Activated CD8-positive, alpha-beta memory T cell treated with anti-CD3 and anti-CD28 coated beads for 4 hours (primary cell): ENCODE measurements around the gene GFI1B.
"Not testable (repeated sequence)": the region's sequence is repeated elsewhere in the genome, so short reads cannot be mapped to it uniquely, and the experiment has no call there.

ENCODE experiments used
- DNase-seq, 2 donors: peaks; one replicate each; pipeline ENCODE4 v3.0.0-alpha.2; 2020; ENCODE audit warnings: low read depth in 2 of 2

Gene GFI1B

GRCh38 chr9:133014696-133015095, 36.2 kb downstream of the GFI1B start:
- no peak for DNase-seq

- no peak for DNase-seq
These were observed 44.8 kb downstream of the GFI1B start for GRCh38 chr9:133023117-133023890.

- DNase-seq, result no peak
These were observed 47.9 kb downstream of the GFI1B start for GRCh38 chr9:133026426-133026825.

- DNase-seq, result no peak
These were observed 48.6 kb downstream of the GFI1B start for GRCh38 chr9:133027134-133027533.

- no peak for DNase-seq
These were observed 49.7 kb downstream of the GFI1B start for GRCh38 chr9:133028221-133028620.

- no peak for DNase-seq
These were observed 51.5 kb downstream of the GFI1B start for GRCh38 chr9:133029994-133030316.

- peak; percentile 81 to 87 for DNase-seq
These were observed 52.0 kb downstream of the GFI1B start, which contains the start of gene GTF3C5 for GRCh38 chr9:133030317-133031129. Gene GTF3C5 (plus strand): TSS chr9:133030997. CDS start chr9:133031012, 15 bp downstream.

- no peak for DNase-seq
These were observed 52.6 kb downstream of the GFI1B start for GRCh38 chr9:133031130-133031422.

GRCh38 chr9:133031496-133031911, 53.0 kb downstream of the GFI1B start:
- no peak for DNase-seq

GRCh38 chr9:133032171-133032570, 53.7 kb downstream of the GFI1B start:
- DNase-seq, result no peak

GRCh38 chr9:133035669-133036068, 57.2 kb downstream of the GFI1B start:
- DNase-seq, result no peak

- no peak for DNase-seq
These were observed 59.5 kb downstream of the GFI1B start for GRCh38 chr9:133037775-133038515.

GRCh38 chr9:133040892-133041479, 62.5 kb downstream of the GFI1B start:
- not testable (repeated sequence) for DNase-seq
